ENCODE data around the gene PLCH2. TPM values are rescaled to one million over a fixed set of nuclear protein-coding genes. Genes with fewer than 3 reads are reported as not detected.

The PLCH2 gene
- total RNA-seq, 1 donor from 2014 or later = 0.92 TPM

DNA sequence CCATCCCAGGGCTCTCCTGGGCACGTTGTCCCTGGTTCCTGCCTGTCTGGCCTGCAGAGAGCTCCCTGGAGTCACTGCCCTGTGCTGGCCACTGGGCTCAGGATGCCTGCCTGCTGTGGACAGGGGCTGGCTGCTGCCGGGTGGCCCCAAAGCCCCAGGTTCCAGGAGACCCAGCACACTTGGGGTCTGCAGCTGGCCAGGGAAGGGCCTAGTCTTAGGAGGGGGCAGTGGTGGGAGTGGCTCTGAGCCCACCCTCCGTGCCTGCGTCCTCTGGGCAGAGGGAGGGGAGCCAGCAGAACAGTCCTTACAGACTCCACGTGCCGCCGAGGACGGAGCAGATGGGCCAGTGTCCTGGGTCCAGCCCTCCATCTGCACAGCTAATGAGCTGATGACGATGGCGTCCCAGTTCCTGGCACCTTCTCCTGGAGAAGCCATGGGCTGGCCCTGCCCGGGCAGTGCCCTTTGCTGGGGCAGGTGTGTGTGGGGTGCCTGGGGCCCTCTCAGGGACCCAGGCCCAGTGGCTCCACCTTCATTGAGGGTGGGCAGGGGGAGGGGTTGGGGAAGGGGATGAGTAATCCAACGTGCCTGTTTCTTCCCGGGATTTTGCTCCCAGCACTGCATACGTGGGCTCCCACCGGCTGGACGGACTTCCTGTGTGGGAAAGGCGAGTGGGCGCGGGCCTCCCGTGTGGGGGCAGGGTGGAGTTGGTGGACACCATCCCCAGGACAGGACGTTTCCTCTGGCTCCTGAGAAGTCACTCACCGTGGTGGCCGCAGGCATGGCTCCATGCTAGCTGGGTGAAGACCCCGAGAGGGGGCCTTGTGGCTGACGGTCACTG is 6.8 kb upstream of the PLCH2 start:
- Histone ChIP-seq H3K4me3 (ENCODE audit: low read depth, low read length) (no peak overlapping the region), H3K36me3 (ENCODE audit: control insufficient read depth, insufficient read depth, low read length) (no peaks in the 10 kb centered on the region), H3K27me3 (ENCODE audit: control insufficient read depth, insufficient read depth, low read length) (peaks cover 84% of the 10 kb centered on the region)
- no peak for DNase-seq (ENCODE audit: low read depth)
- TF ChIP-seq, protein P1, sequence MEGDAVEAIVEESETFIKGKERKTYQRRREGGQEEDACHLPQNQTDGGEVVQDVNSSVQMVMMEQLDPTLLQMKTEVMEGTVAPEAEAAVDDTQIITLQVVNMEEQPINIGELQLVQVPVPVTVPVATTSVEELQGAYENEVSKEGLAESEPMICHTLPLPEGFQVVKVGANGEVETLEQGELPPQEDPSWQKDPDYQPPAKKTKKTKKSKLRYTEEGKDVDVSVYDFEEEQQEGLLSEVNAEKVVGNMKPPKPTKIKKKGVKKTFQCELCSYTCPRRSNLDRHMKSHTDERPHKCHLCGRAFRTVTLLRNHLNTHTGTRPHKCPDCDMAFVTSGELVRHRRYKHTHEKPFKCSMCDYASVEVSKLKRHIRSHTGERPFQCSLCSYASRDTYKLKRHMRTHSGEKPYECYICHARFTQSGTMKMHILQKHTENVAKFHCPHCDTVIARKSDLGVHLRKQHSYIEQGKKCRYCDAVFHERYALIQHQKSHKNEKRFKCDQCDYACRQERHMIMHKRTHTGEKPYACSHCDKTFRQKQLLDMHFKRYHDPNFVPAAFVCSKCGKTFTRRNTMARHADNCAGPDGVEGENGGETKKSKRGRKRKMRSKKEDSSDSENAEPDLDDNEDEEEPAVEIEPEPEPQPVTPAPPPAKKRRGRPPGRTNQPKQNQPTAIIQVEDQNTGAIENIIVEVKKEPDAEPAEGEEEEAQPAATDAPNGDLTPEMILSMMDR (IDR thresholded peaks at IDR 0.05; ENCODE audit: insufficient read depth, low read length, poor library complexity, severe bottlenecking) = no peak

DNA sequence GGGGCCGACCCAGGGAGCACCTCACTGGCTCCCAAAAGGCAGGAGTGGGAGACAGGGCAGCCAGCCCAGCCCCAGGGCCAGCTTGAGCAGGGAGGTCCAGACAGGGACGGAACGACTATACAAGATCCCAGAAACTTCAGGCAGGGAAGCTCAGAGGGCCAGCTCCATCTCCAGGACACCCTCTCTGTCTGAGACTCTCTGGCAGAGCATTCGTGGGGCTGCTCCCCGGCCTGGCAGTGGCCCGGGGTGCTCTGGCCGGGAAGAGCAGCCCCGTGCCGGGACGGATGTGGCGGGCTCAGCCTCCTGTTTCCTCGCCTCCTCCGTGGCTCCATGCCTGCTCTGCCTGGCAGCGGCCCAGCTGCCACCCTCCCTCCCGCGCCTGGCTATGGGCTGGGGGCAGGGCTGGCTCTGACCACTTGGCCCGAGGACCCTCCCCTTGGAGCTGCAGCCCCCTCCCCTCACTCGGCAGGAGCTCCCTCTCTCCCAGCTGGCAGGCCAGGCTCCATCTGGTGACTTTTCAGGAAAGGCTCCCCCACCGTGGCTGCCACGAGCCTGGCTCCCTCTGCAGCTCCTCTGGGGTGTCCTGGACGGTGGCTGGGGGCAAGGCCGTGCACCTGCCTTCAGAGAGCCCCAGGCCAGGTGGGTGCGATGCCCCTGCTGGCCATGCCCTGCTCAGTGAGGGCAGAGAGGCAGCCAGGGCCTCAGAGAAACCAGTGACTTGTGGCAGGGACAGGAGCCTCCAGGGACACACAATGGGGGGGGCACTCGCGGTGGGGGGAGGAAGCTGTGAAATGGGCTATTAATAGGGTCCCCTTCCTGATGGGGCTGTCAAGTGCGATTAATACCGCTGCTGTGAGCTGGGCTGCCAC is 5.6 kb upstream of the PLCH2 start:
- no peaks in the 10 kb centered on the region for H3K36me3 ChIP-seq (ENCODE audit: control insufficient read depth, insufficient read depth, low read length)
- H3K4me3 ChIP-seq (ENCODE audit: low read depth, low read length) = no peak overlapping the region
- no peak for DNase-seq (ENCODE audit: low read depth)
- peaks cover 73% of the 10 kb centered on the region for H3K27me3 ChIP-seq (ENCODE audit: control insufficient read depth, insufficient read depth, low read length)
- TF ChIP-seq, protein P1 (IDR thresholded peaks at IDR 0.05; ENCODE audit: insufficient read depth, low read length, poor library complexity, severe bottlenecking) = no peak

DNA sequence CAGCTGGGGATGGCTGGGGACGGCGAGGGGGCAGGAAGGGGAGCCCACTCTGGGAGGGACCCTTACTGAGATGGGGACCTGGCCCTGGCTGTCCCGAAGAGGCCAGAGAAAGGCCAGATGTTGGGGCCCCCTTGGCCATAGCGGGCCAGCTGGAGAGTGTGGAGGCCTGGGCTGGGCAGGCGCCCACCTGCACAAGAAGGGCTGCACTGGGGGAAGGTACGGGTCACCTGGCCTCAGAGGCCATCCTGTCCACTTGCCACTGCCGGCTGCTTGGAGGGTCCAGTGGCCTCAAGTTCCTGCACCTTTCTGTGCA is 5.0 kb upstream of the PLCH2 start:
- Histone ChIP-seq H3K27me3 (ENCODE audit: control insufficient read depth, insufficient read depth, low read length) (peaks cover 69% of the 10 kb centered on the region), H3K4me3 (ENCODE audit: low read depth, low read length) (no peak overlapping the region), H3K36me3 (ENCODE audit: control insufficient read depth, insufficient read depth, low read length) (no peaks in the 10 kb centered on the region)
- no peak for DNase-seq (ENCODE audit: low read depth)
- TF ChIP-seq, protein P1 (IDR thresholded peaks at IDR 0.05; ENCODE audit: insufficient read depth, low read length, poor library complexity, severe bottlenecking) = no peak

DNA sequence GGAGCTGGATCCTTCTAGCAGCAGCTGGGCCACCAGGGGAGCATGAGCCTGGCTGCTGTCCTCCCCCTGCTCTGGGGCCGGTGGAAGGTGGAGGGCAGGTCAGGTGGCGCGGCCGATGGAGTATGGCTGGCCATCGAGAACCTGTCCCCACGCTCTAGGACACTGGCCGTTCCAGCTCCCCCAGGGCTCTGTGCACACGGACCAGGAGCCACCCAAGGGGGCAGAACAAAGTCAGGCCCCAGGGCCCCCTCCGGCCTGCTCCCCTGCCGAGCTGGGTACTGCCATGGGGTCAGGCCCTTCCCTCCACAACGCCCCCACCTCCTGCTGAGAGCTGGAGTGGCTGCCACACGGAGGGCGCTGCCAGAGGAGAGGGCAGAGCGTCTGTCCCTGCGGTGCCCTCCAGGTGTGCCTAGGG is 4.5 kb upstream of the PLCH2 start:
- TF ChIP-seq, protein P1 (IDR thresholded peaks at IDR 0.05; ENCODE audit: insufficient read depth, low read length, poor library complexity, severe bottlenecking) = no peak
- DNase-seq (ENCODE audit: low read depth) = no peak
- H3K36me3 ChIP-seq (ENCODE audit: control insufficient read depth, insufficient read depth, low read length) = no peaks in the 10 kb centered on the region

DNA sequence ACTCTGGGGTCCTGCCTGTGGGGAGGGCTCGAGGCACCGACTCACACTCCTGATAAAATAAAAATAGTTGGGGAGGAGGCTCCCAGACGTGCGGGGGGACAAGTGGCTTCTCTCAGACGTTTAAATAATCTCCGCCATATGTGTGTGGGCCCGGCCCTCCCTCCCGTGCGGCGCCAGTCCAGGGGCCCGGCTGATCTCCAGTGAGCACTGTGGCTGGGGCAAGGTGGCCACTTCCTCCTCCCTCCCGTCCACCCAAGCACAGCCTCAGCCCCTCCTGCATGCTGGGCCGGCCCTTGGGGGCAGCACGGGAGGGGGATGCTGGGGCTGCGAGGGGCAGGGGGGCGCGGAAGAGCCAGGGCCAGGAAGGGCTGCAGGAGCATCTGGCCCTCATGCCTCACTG is 4.0 kb upstream of the PLCH2 start:
- Histone ChIP-seq H3K4me3 (ENCODE audit: low read depth, low read length) (no peak overlapping the region), H3K36me3 (ENCODE audit: control insufficient read depth, insufficient read depth, low read length) (no peaks in the 10 kb centered on the region), H3K27me3 (ENCODE audit: control insufficient read depth, insufficient read depth, low read length) (peaks cover 60% of the 10 kb centered on the region)
- TF ChIP-seq, protein P1 (IDR thresholded peaks at IDR 0.05; ENCODE audit: insufficient read depth, low read length, poor library complexity, severe bottlenecking) = no peak
- DNase-seq (ENCODE audit: low read depth) = no peak

More for the DNA sequence above, 4.5 kb upstream of the PLCH2 start:
- Histone ChIP-seq H3K4me3 (ENCODE audit: low read depth, low read length) (no peak overlapping the region), H3K27me3 (ENCODE audit: control insufficient read depth, insufficient read depth, low read length) (peaks cover 64% of the 10 kb centered on the region)

All from kidney epithelial cell (primary cell).